Omental fat pad (tissue), 4 donors: ENCODE data around the gene EPHA8. TPM values are rescaled to one million over a fixed set of nuclear protein-coding genes. Genes with fewer than 3 reads are reported as not detected.

Experiments
- ATAC-seq: fragments of 150-250 bp; one replicate; pipeline ENCODE4 v1.9.1; 2016; ENCODE audit warnings: mild to moderate bottlenecking, moderate library complexity; ENCODE audit not compliant: low FRiP score
- DNase-seq: peaks from one replicate; pipeline ENCODE4 v3.0.0-alpha.2; 2019; ENCODE audit warnings: low spot score
- total RNA-seq, 4 donors: library from RNA; depleted of rRNA; stranded (reverse); fragments of >200 nt; gene quantifications; one replicate each; pipeline ENCODE4 v1.1.0, GENCODE V29; 2016
- TF ChIP-seq, protein P1 (sequence below), 3 donors: fragments of 450-650 bp; IDR thresholded peaks; one replicate each; pipeline ENCODE4 v1.5.1; 2016 to 2017; ENCODE audit warnings: antibody characterized with exemption in 3 of 3, mild to moderate bottlenecking in 3 of 3, moderate library complexity in 2 of 3

The EPHA8 gene
- total RNA-seq, 4 donors from 2014 or later, result not detected

DNA sequence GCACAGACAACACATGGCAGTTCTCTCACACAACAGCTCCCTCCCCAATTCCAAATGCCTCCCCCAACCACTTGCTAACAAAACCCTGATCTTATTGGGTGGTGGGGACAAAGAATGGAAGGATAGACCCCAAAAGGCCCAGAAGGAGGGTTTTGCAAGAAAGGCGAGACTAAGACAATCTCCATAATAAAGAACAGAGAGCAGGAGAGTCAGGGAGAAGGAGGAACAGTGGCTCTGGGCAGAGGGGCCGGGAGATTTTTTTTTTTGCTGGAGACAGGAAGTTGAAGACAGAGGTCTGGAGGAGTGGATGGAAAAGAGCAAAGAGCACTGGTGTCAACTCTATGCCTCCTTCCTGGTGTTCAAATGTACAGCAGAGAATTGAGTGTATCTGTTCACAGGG, 66.6 kb downstream of the EPHA8 start:
- DNase-seq (no peak), ATAC-seq (no peak)
- TF ChIP-seq, protein P1, sequence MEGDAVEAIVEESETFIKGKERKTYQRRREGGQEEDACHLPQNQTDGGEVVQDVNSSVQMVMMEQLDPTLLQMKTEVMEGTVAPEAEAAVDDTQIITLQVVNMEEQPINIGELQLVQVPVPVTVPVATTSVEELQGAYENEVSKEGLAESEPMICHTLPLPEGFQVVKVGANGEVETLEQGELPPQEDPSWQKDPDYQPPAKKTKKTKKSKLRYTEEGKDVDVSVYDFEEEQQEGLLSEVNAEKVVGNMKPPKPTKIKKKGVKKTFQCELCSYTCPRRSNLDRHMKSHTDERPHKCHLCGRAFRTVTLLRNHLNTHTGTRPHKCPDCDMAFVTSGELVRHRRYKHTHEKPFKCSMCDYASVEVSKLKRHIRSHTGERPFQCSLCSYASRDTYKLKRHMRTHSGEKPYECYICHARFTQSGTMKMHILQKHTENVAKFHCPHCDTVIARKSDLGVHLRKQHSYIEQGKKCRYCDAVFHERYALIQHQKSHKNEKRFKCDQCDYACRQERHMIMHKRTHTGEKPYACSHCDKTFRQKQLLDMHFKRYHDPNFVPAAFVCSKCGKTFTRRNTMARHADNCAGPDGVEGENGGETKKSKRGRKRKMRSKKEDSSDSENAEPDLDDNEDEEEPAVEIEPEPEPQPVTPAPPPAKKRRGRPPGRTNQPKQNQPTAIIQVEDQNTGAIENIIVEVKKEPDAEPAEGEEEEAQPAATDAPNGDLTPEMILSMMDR (IDR thresholded peaks at IDR 0.05), result no peak

DNA sequence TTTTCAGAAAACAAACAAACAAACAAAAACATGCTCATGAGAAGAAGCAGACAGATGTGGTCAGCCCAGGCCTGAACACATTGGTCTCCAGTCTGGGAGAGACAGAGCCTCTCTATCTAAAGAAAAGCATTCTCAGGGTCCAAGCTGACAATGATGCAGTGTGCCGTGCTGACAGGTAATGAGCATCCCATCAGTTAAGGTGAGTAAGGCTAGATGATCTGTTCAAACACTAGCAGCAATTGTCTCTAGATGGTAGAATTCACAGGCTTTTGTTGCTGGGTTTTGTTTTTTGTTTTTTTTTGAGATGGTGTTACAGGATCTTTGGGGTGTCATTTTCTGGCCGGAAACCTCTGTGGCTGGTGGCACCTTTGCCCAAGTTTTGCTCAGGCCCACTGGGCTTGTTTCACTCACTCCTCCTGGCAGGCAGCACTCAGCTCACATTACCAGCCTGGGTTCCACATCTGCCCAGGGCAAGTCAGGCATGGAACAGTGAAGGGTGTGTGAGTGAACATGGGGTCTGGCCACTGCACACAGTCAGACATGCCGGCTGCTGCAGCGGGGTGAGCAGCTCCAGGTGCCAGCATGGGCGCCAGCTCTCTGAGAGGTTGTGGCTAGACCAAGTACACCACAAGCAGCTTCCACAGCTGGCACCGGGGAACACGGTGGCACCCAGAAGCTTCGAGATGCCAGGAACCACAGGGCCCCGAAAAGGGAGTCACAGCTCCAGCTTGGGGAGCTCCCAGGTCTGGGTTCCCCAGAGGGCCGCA, 70.6 kb downstream of the EPHA8 start:
- DNase-seq (no peak), ATAC-seq (no peak)
- TF ChIP-seq, protein P1 (IDR thresholded peaks at IDR 0.05), result no peak

DNA sequence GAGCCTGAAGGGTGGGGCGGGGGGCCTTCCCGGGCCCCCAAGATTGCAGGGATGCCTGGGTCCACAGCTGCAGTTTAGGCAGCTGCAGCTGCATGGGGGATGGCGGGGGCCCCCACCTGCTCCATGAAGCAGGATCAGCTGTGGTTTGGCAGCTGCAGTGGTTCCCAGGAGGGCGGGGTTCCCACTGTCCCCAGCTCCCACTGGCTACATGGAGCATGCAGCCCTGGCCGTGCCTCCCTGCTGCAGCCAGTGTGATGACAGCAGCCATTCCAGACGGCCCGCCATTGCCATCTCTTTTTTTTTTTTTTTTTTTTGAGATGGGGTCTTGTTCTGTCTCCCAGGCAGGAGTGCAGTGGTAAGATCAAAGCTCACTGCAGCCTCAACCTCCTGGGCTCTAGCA, 72.1 kb downstream of the EPHA8 start:
- ATAC-seq (no peak), DNase-seq (no peak)

DNA sequence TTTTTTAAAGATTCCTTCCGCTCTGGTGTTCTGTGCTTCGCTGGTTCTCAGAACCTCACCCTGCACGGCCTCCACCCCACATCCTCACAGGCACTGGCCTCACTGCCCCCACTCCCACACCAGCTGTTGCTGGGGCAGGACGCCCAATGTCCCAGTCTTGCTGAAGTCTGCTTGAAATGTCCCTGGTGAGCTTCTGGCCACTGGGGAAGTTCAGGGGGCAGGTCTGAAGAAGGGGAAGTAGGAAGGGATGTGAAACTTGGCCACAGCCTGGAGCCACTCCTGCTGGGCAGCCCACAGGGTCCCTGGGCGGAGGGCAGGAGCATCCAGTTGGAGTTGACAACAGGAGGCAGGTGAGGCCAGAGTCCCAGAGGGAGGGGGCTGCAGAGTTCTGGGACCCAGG, 73.1 kb downstream of the EPHA8 start, which contains the start of gene C1QA:
TSS of gene C1QA (plus strand) at position 276 of the 400 bp plus-strand sequence. CDS start 989 bp downstream, outside the sequence.
- DNase-seq, result no peak
- TF ChIP-seq, protein P1 (IDR thresholded peaks at IDR 0.05), result no peak
- ATAC-seq, result no peak

More for the DNA sequence above, 72.1 kb downstream of the EPHA8 start:
- TF ChIP-seq, protein P1 (IDR thresholded peaks at IDR 0.05), result no peak

DNA sequence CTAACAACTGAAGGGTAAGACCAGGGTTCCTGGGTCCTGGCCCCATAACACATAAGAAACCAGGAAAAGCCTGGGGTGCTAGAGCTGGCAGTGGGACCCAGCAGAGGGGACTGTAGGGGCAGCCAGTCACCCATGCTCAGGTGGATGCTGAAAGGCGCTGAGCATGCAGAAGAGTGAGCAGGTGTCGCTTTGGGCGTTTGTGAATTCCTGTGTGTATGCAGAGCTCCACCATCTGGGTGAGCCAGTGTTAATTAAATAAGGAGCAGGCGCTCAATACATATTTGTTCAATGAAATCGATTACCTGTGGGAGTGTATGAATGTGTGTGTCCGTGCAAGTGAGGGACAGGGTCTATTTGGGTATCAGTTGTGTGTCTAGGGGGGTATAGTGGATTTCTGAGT, 73.6 kb downstream of the EPHA8 start:
- DNase-seq (no peak), ATAC-seq (no peak)
- TF ChIP-seq, protein P1 (IDR thresholded peaks at IDR 0.05), result no peak

DNA sequence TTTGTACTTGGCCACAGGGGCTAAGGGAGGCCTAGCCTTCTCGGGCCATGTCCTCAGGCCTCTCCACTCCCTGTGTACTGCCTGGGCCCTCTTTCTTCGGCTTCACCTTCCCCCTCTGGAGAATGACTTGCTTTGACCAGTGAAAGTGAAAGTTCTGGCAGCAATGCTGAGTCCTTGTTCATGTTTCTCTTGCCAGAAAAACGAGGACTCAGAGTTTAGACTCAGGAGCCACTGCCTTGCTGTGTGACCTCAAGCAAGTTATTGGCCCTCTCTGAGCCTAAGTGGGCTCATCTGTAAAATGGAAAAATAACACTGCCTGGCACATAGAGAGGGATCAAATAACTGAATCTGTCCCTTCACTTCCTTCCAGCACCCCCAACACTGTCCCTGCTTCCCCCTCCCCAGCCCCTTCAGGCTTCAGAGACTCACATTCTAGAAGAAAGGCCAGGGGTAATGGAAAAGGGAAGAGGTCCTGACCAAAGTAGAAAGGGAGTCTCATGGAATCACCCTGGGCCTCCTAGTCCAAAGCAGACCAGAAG, 74.7 kb downstream of the EPHA8 start:
- no peak for ATAC-seq
- TF ChIP-seq, protein P1 (IDR thresholded peaks at IDR 0.05), result no peak
- no peak for DNase-seq
